Fibroblast of pulmonary artery (primary cell): Measurements from ENCODE around the gene RSBN1L.

ENCODE experiments used
- DNase-seq: peaks from one replicate; pipeline ENCODE4 v3.0.0-alpha.2; 2010; ENCODE audit warnings: low read depth
- H3K4me3 ChIP-seq: replicated peaks from 2 replicates; pipeline ENCODE4 v1.5.1; 2011; ENCODE audit warnings: low read depth, mild to moderate bottlenecking, control low read depth, low read length, moderate library complexity
- CTCF ChIP-seq: IDR thresholded peaks from 2 replicates; pipeline ENCODE4 v1.5.1; 2011; ENCODE audit warnings: mild to moderate bottlenecking, control low read depth, low read length, inconsistent platforms; ENCODE audit errors: missing control alignments

The RSBN1L gene

DNA sequence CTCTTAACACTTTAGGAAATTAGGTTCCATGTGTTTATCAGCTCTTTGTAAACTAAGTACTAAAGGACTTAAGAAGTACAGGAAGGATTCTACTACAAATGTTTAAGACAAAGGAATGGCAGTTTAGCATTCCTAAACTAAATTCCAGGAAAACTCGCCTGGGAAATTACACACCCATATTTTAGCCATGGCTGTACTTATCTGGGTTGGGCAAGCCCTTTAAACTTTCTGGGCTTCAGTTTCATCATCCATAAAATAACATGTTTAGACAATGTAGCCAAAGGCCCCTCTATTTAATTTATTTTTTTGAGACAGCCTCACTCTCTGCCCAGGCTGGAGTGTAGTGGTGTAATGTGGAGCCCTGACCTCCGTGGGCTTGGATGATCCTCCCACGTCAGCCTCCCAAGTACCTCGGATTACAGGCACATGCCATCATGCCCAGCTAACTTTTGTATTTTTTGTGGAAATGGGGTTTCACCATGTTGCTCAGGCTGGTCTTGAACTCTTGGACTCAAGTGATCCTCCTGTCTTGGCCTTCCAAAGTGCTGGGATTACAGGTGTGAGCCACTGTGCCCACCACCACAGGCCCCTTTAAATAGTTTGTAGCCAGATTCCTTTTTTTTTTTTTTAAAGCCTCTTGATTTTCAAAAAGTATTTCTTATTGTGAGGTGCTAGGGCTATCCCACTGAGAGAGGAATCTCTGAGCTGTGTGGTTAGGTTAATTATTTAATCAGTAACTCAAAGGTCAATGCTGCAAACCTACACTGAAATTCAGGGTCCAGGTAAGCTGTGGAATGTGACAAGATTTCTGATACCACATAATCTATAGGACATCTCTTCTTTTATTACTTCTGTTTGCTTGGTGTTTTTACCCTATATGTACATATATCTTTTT is 69.9 kb downstream of the RSBN1L start:
- peak; percentile 64 for DNase-seq
- no peak for TF ChIP-seq CTCF
- no peak overlapping the region for H3K4me3 ChIP-seq

GRCh38 chr7:77766801-77767605 is 70.7 kb downstream of the RSBN1L start:
- no peak for DNase-seq
- no peak overlapping the region for H3K4me3 ChIP-seq
- TF ChIP-seq CTCF: no peak

GRCh38 chr7:77770316-77770715 is 74.1 kb downstream of the RSBN1L start:
- TF ChIP-seq CTCF: no peak

GRCh38 chr7:77771901-77772300 is 75.6 kb downstream of the RSBN1L start:
- DNase-seq: no peak
- no peak overlapping the region for H3K4me3 ChIP-seq

More at GRCh38 chr7:77770316-77770715, 74.1 kb downstream of the RSBN1L start:
- no peak for DNase-seq
- H3K4me3 ChIP-seq: no peak overlapping the region

GRCh38 chr7:77778535-77778934 is 82.3 kb downstream of the RSBN1L start:
- TF ChIP-seq CTCF: no peak
- H3K4me3 ChIP-seq: no peak overlapping the region
- no peak for DNase-seq

More at GRCh38 chr7:77771901-77772300, 75.6 kb downstream of the RSBN1L start:
- no peak for TF ChIP-seq CTCF

GRCh38 chr7:77782383-77782782 is 86.1 kb downstream of the RSBN1L start:
- no peak for DNase-seq
- no peak overlapping the region for H3K4me3 ChIP-seq
- TF ChIP-seq CTCF: no peak
